Measurements from ENCODE around the gene NKAIN2.

GRCh38 chr6:123788319-123788718 lies 15.3 kb upstream of the NKAIN2 start:
- TF ChIP-seq CTCF (IDR thresholded peaks at IDR 0.05; ENCODE audit: extremely low read depth in 1 of 2, insufficient read depth in 1 of 2, low read depth in 1 of 2, low read length in 2 of 2) (no peak), POLR2A (IDR thresholded peaks at IDR 0.05; ENCODE audit: low read depth, low read length) (no peak), EZH2 (IDR thresholded peaks at IDR 0.05; ENCODE audit: borderline replicate concordance, low read depth, low read length, severe bottlenecking) (no peak), MAX (IDR thresholded peaks at IDR 0.05; ENCODE audit: insufficient read depth, insufficient read length) (no peak), GATA2 (IDR thresholded peaks at IDR 0.05; ENCODE audit: insufficient read depth, insufficient read length, low read depth, low read length) (no peak), POLR2AphosphoS5 (IDR thresholded peaks at IDR 0.05; ENCODE audit: insufficient read depth, low read depth, low read length) (no peak), JUN (IDR thresholded peaks at IDR 0.05; ENCODE audit: borderline replicate concordance, insufficient read depth, insufficient read length, low read depth) (no peak), MYC (IDR thresholded peaks at IDR 0.05; ENCODE audit: low read depth, low read length) (no peak)
